DMS79 (cell line): ENCODE data around the gene GOLGB1.
"Not testable (repeated sequence)": the region's sequence is repeated elsewhere in the genome, so short reads cannot be mapped to it uniquely, and the experiment has no call there.

Experiments used
- DNase-seq: peaks from one replicate; lab custom pipeline; 2025; lab: John Stamatoyannopoulos, UW

The GOLGB1 gene

GRCh38 chr3:121747976-121748375, 1.6 kb downstream of the GOLGB1 start:
- no peak for DNase-seq

- DNase-seq = not testable (repeated sequence)
Measured at GRCh38 chr3:121743106-121743505, 6.4 kb downstream of the GOLGB1 start.

GRCh38 chr3:121740896-121741295, 8.6 kb downstream of the GOLGB1 start:
- DNase-seq = no peak

GRCh38 chr3:121739902-121740301, 9.6 kb downstream of the GOLGB1 start:
- DNase-seq = no peak

DNA sequence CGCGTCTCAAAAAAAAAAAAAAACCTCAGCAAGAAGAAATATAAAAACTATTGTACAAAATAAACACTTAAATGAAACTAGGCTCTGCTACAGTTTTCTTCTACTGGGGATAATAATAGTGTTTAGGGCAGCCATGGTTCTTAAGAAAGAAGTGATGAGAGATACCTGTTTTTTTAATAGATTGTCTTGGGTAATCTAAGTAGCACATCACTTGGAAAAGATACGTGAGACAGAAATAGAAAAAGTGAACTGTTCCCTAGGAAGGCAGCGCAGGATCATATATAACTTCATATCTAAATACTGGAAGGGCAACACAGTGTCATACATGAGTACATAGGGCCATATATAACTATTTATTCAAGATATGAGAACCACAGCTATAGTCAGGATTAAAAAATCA, 11.9 kb downstream of the GOLGB1 start:
- DNase-seq = no peak

DNA sequence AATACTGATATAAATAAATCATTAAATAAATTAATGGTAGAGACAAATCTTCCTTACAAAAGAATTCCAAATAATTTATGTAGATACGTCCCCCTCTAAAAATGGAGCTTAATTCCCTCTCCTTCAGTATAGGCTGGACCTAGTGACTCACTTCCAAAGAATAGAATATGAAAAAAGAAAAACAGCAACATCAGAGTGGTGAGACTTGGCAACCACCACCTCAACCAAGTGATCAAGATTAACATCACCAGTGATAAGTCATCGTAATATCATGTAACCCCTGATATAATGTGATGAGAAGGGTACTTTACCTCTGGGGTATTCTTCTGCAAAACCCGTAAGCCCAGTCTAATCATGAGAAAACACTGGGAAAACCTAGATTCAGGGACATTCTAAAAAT, 13.4 kb downstream of the GOLGB1 start:
- DNase-seq = no peak

DNA sequence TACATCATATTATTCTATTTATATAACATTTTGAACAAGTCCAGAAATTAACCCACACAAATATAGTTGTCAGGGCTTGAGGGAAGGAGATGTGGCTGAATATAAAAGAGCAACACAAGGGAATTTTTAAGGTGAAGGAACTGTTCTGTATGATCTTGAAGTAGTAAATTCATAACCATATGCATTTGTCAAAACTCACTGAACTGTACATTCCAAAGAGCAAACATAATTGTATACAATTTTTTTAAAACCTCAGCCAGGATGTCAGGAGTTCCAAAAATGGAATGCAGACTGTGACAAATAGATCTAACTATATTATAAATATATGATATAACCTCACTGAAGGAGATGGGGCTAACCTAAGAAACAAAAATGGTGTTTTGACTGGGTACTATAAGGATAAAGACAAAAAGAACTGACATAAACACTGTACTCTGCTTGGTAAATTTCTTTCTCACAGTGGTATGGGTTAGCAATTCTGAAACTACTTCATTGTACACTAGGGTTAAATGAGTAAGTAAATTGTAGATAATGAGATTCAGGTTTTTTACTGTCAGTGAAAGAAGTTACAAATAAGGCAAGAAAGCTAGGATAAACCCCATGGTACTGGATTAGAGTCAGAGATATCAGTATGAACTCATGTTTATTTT, 14.4 kb downstream of the GOLGB1 start:
- DNase-seq = no peak

DNA sequence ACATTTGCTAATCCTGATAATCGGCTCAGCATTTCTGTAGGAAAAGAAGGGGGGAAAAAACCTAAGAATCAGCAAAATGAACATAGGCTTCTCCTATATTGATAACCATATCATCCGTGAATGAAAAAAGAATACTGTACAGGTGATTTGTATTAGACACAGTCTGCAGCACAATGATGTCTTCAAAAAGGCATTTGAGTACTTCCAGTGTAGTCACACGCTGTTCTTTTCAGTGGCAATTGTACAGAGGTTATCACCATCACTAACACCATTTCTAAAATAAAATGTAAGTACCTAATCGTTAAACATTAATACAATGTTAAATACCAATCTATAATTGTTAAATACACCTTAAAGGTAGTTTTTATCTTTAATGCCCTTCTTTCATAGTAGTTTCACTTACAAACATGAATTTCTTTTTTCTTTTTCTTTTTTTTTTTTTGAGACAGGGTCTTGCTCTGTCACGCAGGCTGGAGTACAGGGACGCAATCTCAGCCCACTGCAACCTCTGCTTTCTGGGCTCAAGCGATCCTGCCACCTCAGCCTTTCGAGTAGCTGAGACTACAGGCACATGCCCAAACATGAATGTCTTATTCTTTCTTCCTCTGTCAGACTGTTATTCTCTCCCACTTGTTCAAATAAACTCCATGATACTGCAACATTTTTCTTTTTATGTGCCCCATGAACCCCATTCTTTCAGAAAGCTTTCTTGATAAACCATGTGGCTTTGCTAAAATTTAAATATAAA, 18.4 kb downstream of the GOLGB1 start:
- DNase-seq = no peak

DNA sequence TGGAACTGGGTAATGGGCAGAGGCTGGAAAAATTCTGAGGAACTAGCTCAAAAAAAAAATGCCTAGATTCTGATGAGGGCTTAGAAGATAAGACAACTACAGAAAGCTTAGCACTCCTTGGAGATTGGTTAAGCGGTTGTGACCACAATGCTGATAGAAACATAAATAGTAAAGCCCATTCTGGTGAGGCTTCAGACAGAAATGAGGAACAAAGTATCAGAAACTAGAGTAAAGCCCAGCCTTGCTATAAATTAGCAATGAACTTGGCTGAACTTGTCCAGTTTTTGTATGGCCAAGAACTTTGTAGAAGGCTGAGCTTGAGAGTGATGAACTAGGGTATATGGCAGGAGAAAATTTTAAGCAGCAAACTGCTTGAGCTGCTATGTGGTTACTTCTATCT, 25.4 kb downstream of the GOLGB1 start:
- no peak for DNase-seq

- DNase-seq = no peak
Measured at GRCh38 chr3:121723485-121723884, 26.1 kb downstream of the GOLGB1 start.

- no peak for DNase-seq
Measured at GRCh38 chr3:121722411-121722810, 27.1 kb downstream of the GOLGB1 start.

GRCh38 chr3:121720163-121720562, 29.4 kb downstream of the GOLGB1 start:
- no peak for DNase-seq

DNA sequence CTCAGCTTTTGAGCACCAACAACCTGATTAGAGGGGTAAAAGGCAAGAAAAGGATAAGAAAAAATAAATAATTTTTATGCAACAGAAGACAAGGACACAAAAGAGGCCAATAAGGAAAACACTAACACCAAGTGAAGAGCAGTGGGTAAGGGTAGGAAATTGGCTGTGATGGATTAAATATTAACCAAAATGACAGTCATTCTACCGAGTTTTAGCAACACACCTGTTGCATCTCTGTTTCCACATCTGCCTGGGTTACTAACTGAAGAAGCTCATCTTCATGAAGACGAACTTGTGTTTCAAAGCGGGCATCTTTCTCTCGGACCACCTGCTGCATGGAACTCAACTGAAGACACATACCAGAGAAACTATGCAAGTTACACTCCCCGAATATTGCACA, 30.1 kb downstream of the GOLGB1 start:
- DNase-seq = no peak

DNA sequence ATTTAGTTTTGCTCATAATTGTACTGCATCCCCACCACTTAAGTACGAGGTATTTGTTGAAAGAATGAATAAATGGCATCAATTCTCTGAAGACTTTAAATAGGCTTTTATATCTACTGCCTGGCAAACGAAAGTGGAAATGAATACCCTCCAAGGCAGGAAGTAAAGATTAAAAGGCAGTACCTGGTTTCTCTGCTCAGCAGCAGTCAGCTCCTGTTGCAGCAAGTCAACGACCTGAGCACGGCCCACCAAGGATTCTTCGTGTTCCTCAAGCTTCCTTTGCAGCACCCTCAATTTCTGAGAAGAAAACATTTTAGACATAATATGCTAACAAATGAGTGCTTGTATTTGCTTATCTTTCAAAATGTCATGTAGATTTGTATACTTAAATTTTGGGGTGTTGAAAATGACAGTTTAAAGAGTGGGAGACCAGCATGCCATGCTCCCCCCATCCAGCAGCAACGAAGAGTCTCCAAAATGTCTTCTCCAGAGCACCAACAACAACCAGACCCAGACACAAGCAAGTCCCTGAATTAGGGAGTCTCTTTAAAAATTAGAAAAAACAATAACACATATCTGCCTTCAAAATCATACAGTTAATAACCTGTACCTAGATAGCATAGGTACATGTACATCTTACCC, 31.2 kb downstream of the GOLGB1 start:
- DNase-seq = no peak

- no peak for DNase-seq
Measured at GRCh38 chr3:121710347-121710746, 39.2 kb downstream of the GOLGB1 start.

- no peak for DNase-seq
Measured at GRCh38 chr3:121707531-121708273, 41.8 kb downstream of the GOLGB1 start.

- no peak for DNase-seq
Measured at GRCh38 chr3:121705541-121705940, 44.0 kb downstream of the GOLGB1 start.

DNA sequence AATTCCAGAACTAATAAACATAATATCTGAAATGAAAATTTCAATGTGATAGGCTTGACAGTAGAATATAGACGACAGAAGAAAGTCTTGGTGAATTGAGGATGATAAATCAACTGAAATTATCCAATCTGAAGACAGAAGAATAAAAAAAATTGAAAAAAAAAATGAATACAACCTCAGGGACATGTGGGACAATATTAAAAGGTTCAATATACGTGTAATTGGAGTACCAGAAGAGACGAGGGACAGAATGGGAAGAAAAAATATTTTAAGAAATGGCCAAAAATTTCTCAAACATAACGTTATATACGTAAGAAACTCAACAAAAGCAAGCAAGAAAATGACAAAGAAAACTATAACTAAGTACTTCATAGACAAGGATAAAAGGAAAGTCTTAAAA, 45.6 kb downstream of the GOLGB1 start:
- no peak for DNase-seq

GRCh38 chr3:121698901-121699300, 50.6 kb downstream of the GOLGB1 start:
- DNase-seq = no peak

DNA sequence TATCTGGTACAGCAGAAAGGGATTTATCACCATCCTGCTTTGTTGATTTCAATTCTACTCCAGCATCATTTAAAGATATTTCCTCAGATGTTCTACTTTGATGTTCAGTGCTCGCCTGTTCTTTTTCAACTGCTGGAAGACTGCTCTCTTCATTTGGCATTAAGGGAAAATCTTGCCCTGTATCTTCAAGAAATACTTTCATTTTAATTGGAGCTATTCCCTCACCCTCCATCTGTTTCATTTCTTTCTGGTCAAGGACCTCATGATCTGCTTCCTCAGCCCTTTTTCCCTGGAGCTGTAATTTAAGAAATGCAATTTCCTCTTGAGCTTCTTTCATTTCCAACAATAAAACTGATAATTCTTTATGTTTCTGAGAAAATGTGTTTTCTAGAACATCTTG, 51.1 kb downstream of the GOLGB1 start:
- no peak for DNase-seq

GRCh38 chr3:121696186-121696585, 53.4 kb downstream of the GOLGB1 start:
- DNase-seq = no peak

DNA sequence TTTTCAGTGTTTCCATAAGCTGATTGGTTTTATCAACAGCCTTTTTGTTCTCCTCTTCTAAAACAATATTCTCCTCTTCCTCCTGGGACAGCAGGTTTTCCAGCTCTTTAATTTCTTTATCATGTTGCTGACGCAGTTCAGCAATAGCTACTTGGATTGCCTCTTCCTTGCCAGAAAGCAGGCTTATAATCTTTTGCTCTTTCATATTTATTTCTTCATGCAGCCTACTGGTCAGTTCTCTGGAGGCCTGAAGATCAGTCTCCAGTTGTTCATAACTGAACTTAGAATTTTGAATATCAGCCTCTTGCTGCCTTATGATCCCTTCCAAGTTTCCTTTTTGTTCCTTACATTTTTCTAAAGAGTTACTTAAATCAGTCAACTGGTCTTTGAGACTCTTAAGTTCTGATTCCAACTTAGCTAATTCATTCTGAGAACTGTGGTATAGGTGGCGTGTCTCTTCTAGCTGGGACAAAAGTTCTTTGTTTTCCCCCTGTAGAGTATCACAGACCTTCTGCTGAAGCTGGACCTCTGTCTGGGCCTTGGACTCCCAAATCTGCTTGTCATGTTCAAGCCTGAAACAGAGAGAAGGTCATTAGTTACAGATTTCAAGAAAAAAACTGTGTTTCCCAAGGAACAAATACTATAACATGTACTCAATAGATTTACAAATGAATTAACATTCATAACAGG, 57.4 kb downstream of the GOLGB1 start:
- no peak for DNase-seq
